HG02642 (cell line): ENCODE data around the gene REEP3.
"Not testable (repeated sequence)": the region's sequence is repeated elsewhere in the genome, so short reads cannot be mapped to it uniquely, and the experiment has no call there.

Experiments used
- ATAC-seq: cut with Tn5 transposase; IDR thresholded peaks from one replicate; pipeline ENCODE4 v1.9.1; 2021; ENCODE audit warnings: mild to moderate bottlenecking; ENCODE audit not compliant: unreplicated experiment, poor library complexity

The REEP3 gene

DNA sequence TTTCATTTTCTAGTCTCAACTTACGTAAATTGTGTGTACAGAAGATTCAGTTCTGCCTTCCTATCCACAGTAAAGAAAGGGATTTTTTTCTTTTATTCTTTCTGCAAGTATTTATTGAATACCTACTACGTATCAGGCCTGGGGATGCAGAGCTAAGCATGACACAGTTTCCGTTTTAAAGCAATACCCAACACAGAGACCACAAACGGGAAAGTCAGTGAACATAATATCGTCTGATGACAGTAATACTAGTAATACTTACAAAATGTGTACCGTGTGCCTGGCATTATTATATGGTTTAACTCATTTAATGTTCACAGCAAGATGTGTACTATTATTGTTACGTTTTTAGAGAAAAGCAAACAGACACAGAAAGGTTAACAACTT is 22.4 kb downstream of the REEP3 start:
- ATAC-seq = no peak

DNA sequence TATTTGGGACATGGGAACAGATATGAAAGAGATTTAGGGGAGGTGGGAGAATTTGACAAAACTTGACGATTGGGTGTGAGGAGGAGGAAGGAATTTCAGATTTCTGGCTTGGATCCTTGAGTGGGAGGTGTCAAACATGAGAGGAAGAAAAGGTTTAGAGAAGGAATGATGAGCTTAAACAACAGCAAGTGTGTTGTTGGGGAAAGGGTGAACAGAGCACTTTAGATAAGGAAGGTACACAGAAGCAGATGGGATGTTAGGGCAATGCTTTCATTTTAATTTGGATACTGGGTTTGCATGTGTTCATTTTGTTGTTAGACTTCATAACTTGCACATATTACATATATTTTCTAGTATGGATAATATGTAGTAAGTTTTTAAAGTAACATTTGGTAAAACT is 23.2 kb downstream of the REEP3 start:
- no peak for ATAC-seq

DNA sequence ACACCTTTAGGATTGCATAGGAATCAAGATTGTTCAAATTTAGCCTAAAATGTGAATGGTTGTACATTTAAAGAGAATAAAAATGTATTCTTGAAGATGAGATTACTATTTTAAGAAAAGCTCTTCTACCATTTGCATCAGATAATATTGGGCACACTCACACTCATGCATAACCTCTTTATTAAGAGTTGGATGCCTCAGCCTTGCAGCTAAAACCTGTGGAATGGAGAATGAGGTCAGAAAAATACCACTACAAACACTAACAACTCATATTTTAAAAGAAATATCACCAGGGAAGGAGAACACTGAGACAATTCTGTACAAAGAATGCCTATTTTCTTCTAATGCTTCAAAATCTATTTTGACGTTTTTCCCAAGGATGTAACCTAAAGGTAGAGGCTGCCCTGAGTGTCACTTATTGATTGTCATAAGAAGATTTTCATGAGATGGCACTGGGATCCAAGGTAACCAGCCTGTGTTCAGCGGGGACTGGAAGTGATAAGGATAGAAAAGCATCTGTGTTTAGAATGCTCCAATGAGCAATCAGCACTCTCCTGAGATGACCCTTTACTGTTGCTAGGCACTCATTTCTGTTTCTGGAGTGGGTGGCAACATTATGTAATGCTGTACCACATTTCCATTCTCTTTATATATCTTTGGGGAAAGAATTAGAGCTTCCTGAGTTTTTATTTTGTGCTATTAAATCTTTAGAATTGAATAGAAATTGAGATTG is 26.6 kb downstream of the REEP3 start:
- no peak for ATAC-seq

DNA sequence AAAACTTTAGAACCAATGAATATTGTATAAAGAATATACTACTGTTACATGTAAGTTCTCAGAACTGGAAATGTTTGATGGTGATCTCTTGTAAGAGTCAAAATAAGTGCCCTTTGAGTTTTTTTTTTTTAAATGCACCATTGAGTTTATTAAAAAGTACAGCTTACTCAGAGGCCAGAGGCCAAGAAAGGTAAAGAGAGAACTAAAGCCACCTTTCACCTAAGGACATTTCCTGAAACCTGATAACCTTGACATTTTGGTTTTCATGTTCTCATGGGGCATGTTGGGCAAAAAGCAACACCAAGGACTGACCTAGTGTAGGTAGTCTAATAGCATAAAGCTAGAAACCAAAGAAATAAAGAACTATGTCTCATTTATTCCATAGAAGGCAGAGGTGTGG is 27.7 kb downstream of the REEP3 start:
- ATAC-seq = no peak

DNA sequence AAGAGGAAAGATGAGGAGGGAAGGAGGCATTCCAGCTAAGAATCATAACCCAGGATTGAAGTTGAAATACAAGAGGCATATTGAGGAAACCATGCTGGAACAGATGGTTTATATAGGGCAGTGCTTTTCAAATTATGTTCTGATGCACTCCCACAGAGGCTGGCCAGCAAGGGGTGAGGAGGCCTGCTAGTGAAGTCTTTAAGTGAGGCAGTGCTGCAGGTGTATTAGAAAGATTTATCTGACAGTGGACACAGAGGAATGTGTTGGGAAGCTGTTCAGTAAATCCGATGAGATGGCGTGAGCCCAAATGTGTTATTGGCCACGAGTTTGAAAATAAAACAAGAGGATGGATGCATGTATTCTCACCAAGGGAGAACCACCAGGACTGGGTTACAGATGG is 28.6 kb downstream of the REEP3 start:
- ATAC-seq = no peak

DNA sequence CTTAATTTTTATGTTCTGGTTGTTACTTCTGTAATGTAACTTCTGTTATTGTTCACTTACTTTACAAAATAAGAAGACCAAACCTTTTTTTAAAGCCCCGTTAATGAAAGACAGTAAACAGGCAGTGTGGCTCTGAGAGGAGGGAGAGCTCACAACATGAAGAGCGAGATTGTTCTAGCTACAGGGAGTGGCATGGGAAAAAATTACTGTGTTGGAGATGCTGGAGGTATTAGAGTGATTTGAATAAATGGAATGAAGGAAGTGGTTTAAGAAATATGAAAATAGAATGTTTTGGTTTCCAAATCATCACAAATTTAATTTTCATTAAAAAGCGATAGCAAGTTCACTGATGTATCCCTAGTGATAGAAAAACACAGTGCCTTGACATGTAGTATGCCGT is 31.8 kb downstream of the REEP3 start:
- ATAC-seq = no peak

DNA sequence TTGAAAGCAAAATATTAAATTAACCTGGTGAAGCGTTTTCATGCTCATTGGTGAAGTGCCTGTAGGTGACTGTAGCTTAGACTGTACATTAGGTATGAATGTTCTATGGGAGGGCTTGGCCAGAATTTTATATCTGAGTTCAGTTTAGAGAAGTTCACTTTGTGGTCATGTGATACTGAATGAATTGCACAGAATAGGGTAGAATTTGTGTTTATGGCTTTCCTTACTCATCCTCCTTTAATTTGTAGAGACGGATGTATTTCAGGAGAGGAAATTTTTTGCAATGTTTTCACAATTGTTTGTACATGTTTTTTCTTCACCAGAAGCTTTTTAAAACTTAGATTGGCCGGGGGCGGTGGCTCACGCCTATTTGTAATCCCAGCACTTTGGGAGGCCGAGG is 32.3 kb downstream of the REEP3 start:
- no peak for ATAC-seq

DNA sequence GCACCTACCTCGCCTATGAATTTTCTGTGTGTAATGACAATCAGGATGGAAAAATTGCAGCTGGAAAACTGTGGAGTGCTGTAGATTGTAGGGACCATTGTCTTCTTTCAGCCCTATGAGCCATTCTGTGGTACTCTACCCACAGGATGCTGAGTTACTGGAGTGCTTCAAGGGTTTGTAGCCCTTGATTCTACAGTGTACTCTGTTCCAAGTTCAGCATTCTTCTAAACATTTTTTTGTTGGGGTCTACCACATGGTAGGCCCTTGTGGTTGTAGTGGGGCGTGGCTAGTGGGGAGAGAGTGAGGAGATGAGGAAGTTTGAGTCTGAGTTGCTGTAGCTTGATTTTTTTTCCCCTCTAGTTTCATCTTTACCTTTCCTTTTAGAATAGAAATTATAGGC is 33.5 kb downstream of the REEP3 start:
- ATAC-seq = peak; percentile 55

GRCh38 chr10:63555330-63555729 is 34.1 kb downstream of the REEP3 start:
- no peak for ATAC-seq

DNA sequence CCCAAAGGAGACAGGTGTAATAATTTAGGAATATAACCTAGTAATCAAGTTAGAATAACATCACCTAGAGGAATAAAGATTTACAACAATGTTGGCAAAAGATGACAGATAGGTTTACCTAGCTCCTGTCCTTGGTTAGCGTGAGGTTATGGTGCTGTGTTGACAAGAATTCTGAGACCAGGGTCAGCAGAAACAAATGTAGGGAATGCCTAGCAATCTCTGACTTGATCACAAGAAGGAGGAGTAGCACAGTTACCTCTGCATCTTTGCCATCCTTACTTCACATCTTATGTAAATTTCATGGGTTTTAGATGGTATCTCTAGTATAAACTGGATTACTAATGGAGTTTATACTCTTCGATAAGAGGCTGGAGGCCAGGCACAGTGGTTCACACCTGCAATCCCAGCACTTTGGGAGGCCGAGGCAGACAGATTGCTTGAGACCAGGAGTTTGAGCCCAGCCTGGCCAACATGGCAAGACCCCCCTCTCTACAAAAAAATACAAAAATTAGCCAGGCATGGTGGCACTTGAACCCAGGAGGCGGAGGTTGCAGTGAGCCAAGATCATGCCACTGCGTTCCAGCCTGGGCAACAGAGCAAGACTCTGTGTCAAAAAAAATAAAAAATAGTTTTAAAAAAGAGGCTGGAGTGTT is 37.1 kb downstream of the REEP3 start:
- ATAC-seq = no peak

DNA sequence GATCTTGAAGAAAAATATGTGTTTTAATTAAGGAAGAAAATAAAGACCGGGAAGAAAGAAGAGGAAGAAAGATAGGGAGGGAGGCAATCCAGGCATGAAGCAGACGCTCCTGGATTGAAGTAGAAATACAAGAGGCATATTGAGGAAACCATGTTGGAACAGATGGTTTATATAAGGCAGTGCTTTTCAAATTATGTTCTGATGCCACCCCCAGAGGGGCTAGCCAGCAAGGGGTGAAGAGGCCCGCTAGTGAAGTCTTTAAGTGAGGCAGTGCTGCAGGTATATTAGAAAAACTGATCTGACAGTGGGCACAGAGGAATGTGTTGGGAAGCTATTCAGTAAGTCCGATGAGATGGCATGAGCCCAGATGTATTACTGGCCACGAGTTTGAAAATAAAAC is 40.1 kb downstream of the REEP3 start:
- ATAC-seq = no peak

DNA sequence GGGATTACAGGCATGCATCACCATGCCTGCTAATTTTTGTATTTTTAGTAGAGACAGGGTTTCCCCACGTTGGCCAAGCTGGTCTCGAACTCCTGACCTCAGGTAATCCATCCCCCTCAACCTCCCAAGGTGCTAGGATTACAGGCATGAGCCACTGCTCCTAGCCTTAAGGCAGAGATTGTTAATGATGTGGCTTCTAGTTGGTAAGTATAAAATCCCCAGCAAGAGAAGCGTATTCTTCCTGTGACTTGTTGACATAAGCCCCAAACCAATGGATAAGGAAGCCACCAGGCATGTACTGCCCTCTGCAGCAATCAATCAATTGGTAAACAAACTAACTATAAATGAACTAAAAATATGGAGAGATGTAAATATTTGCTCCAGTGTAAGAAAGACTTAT is 41.2 kb downstream of the REEP3 start:
- ATAC-seq = no peak

- no peak for ATAC-seq
Measured at GRCh38 chr10:63562857-63563256, 41.7 kb downstream of the REEP3 start.

GRCh38 chr10:63563623-63564022 is 42.4 kb downstream of the REEP3 start:
- ATAC-seq = no peak

DNA sequence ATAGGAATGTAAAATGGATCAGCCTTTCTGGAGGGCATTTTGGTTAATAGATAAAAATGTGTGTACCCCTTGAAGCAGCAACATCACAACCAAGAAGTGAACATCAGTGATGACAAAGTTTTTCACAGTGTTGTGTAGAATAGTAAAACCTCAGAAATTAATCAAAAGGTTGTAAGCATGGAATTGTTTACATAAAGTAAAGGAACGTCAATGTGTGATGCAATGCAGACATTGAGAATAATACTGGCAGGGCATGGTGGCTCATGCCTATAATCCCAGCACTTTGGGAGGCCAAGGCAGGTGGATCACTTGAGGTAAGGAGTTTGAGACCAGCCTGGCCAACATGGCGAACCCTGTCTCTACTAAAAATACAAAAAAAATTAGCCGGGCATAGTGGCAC is 43.5 kb downstream of the REEP3 start:
- not testable (repeated sequence) for ATAC-seq

GRCh38 chr10:63573068-63573697 is 52.0 kb downstream of the REEP3 start:
- ATAC-seq = no peak

DNA sequence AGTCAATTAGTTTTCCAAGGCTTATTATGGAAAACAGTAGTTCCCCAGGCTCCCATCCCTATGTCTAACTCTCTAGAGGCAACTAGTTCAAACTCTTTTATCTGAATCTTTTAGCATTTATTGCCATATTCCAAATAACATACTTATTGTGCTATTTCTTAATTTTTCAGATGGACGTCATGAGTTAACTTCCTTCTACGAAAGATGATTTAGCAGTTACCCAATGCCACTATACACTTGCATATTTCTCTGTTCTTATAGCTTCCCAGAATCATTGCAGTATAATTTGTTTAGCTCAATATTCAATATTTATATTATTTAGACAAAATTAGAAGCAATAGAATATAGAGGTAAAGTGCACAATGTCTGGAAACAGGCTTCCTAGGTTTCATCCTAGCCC is 52.8 kb downstream of the REEP3 start:
- ATAC-seq = no peak

DNA sequence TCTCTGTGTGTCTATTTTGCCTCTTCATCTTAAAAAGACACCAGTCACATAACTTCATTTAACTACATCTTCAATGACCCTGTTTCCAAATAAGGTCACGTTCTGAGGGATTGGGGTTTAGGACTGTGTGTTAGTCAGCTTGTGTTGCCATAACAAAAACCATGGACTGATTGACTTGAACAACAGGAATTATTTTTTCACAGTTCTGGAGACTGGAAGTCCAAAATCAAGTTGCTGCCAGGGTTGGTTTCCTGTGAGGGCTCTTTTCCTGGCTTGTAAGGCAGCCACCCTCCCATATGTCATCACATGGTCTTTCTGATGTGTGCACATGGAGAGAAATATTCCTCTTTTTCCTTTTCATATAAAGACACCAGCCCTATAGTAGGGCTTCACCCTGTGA is 55.3 kb downstream of the REEP3 start:
- no peak for ATAC-seq

- no peak for ATAC-seq
Measured at GRCh38 chr10:63578501-63578900, 57.3 kb downstream of the REEP3 start.

GRCh38 chr10:63579371-63580014 is 58.3 kb downstream of the REEP3 start:
- no peak for ATAC-seq

GRCh38 chr10:63582690-63583089 is 61.5 kb downstream of the REEP3 start:
- no peak for ATAC-seq
